Neural progenitor cell (in vitro differentiated cells): ENCODE data around the gene MS4A3. TPM values are rescaled to one million over a fixed set of nuclear protein-coding genes. Genes with fewer than 3 reads are reported as not detected.

Experiments
- DNase-seq: peaks from one replicate; pipeline ENCODE4 v3.0.0-alpha.2; 2016; ENCODE audit warnings: low spot score
- H2AFZ ChIP-seq: fragments of 200-600 bp; sonication (generic); replicated peaks from 2 replicates; pipeline ENCODE4 v1.6.1; 2016; ENCODE audit warnings: antibody characterized with exemption
- H3F3A ChIP-seq: fragments of 200-600 bp; sonication (generic); 2 replicates; pipeline ENCODE4 v1.6.1; 2016; ENCODE audit warnings: antibody characterized with exemption, low read depth
- H3K27ac ChIP-seq: fragments of 200-600 bp; sonication (generic); 2 replicates; pipeline ENCODE4 v1.5.1; 2016; ENCODE audit warnings: mild to moderate bottlenecking
- H3K27me3 ChIP-seq: fragments of 200-600 bp; sonication (generic); 2 replicates; pipeline ENCODE4 v1.6.1; 2016; ENCODE audit warnings: mild to moderate bottlenecking, moderate library complexity
- H3K36me3 ChIP-seq: fragments of 200-600 bp; sonication (generic); 2 replicates; pipeline ENCODE4 v1.5.1; 2016
- H3K4me1 ChIP-seq: fragments of 200-600 bp; sonication (generic); 2 replicates; pipeline ENCODE4 v1.6.1; 2016; ENCODE audit warnings: mixed run types
- H3K4me2 ChIP-seq: fragments of 200-600 bp; sonication (generic); 2 replicates; pipeline ENCODE4 v1.6.1; 2016
- H3K4me3 ChIP-seq: fragments of 200-600 bp; sonication (generic); 2 replicates; pipeline ENCODE4 v1.5.1; 2016
- H3K79me2 ChIP-seq: fragments of 200-600 bp; sonication (generic); 2 replicates; pipeline ENCODE4 v1.6.1; 2016; ENCODE audit warnings: low read depth
- H3K9ac ChIP-seq: fragments of 200-600 bp; sonication (generic); 2 replicates; pipeline ENCODE4 v1.6.1; 2016
- H3K9me3 ChIP-seq: fragments of 200-600 bp; sonication (generic); 2 replicates; pipeline ENCODE4 v1.5.1; 2016; ENCODE audit warnings: low read depth
- H4K20me1 ChIP-seq: fragments of 200-600 bp; sonication (generic); 2 replicates; pipeline ENCODE4 v1.6.1; 2016; ENCODE audit warnings: low read depth
- H3K27ac Mint-ChIP-seq: 3 replicates; pipeline ENCODE4 v1.8.0; 2021; ENCODE audit warnings: mixed read lengths
- H3K27me3 Mint-ChIP-seq: 2 replicates; pipeline ENCODE4 v1.8.0; 2022; ENCODE audit warnings: low read depth, mild to moderate bottlenecking, inconsistent platforms, moderate library complexity, mixed read lengths; ENCODE audit not compliant: insufficient read depth
- H3K36me3 Mint-ChIP-seq: 3 replicates; pipeline ENCODE4 v1.8.0; 2021; ENCODE audit warnings: mixed read lengths
- H3K4me1 Mint-ChIP-seq: 3 replicates; pipeline ENCODE4 v1.8.0; 2021; ENCODE audit warnings: mixed read lengths
- H3K4me3 Mint-ChIP-seq: 3 replicates; pipeline ENCODE4 v1.8.0; 2021; ENCODE audit warnings: mild to moderate bottlenecking, moderate library complexity, mixed read lengths
- H3K9me3 Mint-ChIP-seq: 3 replicates; pipeline ENCODE4 v1.8.0; 2020; ENCODE audit warnings: mixed read lengths
- EZH2 ChIP-seq: fragments of 200-600 bp; sonication (generic); IDR thresholded peaks from 2 replicates; pipeline ENCODE4 v1.6.1; 2017; ENCODE audit warnings: antibody characterized with exemption, mild to moderate bottlenecking, moderate library complexity
- EZH2phosphoT487 ChIP-seq: fragments of 200-600 bp; sonication (generic); IDR thresholded peaks from 2 replicates; pipeline ENCODE4 v1.6.1; 2017; ENCODE audit warnings: antibody characterized with exemption
- total RNA-seq: library from RNA; depleted of rRNA; stranded (reverse); fragments of >200 nt; gene quantifications from 2 replicates; pipeline ENCODE4 v1.2.3, GENCODE V29; 2015; ENCODE audit warnings: low replicate concordance
- TF ChIP-seq, protein P1 (sequence below): fragments of 200-600 bp; sonication (generic); IDR thresholded peaks from 2 replicates; pipeline ENCODE4 v1.5.1; 2017; ENCODE audit warnings: antibody characterized with exemption, mild to moderate bottlenecking

MS4A3 gene
- total RNA-seq, 1 donor from 2014 or later: not detected

DNA sequence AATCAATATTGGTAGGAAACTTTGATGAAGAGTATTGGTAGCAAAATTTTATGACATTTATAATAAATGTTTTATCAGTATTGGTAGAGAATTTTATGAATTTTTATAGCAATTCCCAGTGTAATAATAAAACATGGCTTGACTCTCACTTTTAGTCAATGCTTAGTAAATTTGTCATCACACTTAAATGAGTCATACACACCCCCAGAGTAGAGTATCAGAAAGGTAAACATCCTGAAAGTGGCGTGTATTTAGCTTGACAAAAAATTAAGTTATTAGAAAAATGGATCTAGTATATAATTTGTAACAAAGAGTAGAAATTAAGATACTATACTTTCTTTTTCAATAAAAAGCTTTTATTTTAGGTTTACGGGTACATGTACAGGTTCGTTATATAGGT is 2.6 kb downstream of the MS4A3 start:
- no peak for TF ChIP-seq EZH2phosphoT487
- TF ChIP-seq, protein P1, sequence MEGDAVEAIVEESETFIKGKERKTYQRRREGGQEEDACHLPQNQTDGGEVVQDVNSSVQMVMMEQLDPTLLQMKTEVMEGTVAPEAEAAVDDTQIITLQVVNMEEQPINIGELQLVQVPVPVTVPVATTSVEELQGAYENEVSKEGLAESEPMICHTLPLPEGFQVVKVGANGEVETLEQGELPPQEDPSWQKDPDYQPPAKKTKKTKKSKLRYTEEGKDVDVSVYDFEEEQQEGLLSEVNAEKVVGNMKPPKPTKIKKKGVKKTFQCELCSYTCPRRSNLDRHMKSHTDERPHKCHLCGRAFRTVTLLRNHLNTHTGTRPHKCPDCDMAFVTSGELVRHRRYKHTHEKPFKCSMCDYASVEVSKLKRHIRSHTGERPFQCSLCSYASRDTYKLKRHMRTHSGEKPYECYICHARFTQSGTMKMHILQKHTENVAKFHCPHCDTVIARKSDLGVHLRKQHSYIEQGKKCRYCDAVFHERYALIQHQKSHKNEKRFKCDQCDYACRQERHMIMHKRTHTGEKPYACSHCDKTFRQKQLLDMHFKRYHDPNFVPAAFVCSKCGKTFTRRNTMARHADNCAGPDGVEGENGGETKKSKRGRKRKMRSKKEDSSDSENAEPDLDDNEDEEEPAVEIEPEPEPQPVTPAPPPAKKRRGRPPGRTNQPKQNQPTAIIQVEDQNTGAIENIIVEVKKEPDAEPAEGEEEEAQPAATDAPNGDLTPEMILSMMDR: no peak
- TF ChIP-seq EZH2: no peak
- no peaks in the 10 kb centered on the region for H3K9me3 Mint-ChIP-seq
- no peaks in the 10 kb centered on the region for H3K27me3 ChIP-seq
- H3K4me3 Mint-ChIP-seq: no peak overlapping the region
- no peaks in the 10 kb centered on the region for H3K9me3 ChIP-seq
- H3K36me3 ChIP-seq: no peaks in the 10 kb centered on the region
- H2AFZ ChIP-seq: no peak overlapping the region
- no peak overlapping the region for H3K4me3 ChIP-seq
- no peak overlapping the region for H3K27ac Mint-ChIP-seq
- H3K27ac ChIP-seq: no peak overlapping the region
- no peak overlapping the region for H3K4me2 ChIP-seq
- H3K36me3 Mint-ChIP-seq: no peaks in the 10 kb centered on the region
- H3F3A ChIP-seq: no peaks in the 10 kb centered on the region
- no peaks in the 10 kb centered on the region for H3K27me3 Mint-ChIP-seq
- H3K79me2 ChIP-seq: no peaks in the 10 kb centered on the region
- no peak for DNase-seq
- H3K4me1 ChIP-seq: no peaks in the 10 kb centered on the region
- no peaks in the 10 kb centered on the region for H3K4me1 Mint-ChIP-seq
- H3K9ac ChIP-seq: no peak overlapping the region
- H4K20me1 ChIP-seq: no peaks in the 10 kb centered on the region

DNA sequence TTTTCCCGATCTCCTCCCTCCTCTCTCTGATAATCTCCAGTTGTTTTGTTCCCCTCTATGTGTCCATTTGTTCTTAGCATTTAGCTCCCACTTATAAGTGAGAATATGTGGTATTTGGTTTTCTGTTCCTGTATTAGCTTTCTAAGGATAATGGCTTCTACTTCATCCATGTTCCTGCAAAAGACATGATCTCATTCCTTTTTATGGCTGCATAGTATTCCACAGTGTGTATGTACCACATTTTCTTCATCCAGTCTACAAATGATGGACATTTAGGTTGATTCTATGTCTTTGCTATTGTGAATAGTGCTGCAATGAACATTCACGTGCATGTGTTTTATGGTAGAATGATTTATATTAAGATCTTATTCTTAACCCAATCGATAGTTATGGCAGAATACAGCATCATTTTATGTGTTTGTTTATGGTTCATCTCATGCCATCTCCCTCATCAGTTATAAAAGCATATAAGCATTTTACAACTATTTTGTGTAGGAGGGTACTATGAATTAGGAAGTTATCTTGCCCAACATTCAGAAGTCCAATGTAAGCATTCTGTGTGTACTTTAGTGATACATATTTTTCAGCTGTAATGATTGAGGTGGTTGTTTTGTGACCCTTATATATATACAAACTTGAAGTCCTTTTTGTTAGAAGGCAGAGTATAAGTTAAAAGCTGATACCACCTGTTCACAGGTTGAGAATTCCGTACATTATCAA is 3.2 kb downstream of the MS4A3 start:
- Mint-ChIP-seq H3K27ac (no peak overlapping the region), H3K27me3 (no peaks in the 10 kb centered on the region), H3K4me1 (no peaks in the 10 kb centered on the region), H3K9me3 (no peaks in the 10 kb centered on the region), H3K36me3 (no peaks in the 10 kb centered on the region), H3K4me3 (no peak overlapping the region)
- no peak for DNase-seq
- Histone ChIP-seq H2AFZ (no peak overlapping the region), H3K9ac (no peak overlapping the region), H3K27me3 (no peaks in the 10 kb centered on the region), H3K9me3 (no peaks in the 10 kb centered on the region), H3K79me2 (no peaks in the 10 kb centered on the region), H3K4me1 (no peaks in the 10 kb centered on the region), H3K4me2 (no peak overlapping the region), H3K27ac (no peak overlapping the region), H3K36me3 (no peaks in the 10 kb centered on the region), H3F3A (no peaks in the 10 kb centered on the region), H3K4me3 (no peak overlapping the region), H4K20me1 (no peaks in the 10 kb centered on the region)
- no peak for TF ChIP-seq EZH2
- TF ChIP-seq, protein P1: no peak
- TF ChIP-seq EZH2phosphoT487: no peak

DNA sequence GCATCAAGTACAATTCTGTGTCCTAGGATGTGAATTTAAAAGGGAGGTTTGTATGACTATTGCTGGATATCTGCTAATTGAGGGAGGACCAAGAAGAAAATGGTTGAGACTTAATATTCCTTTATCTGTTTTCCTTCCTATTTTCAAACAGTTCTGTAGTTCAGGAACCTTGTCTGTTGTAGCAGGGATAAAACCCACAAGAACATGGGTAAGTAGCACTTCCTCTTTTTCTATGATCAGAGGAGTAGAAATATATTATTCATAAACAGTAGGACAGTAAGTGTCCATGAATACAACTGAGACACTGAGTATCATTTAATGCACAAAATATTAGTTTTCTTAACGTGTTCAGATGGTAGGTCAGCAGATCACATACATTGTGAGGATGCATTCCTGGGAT is 7.6 kb downstream of the MS4A3 start:
- no peak overlapping the region for H3K27ac Mint-ChIP-seq
- Histone ChIP-seq H3K27ac (no peak overlapping the region), H3K36me3 (no peaks in the 10 kb centered on the region), H3F3A (no peaks in the 10 kb centered on the region), H3K4me3 (no peak overlapping the region), H3K4me1 (no peaks in the 10 kb centered on the region), H3K9ac (no peak overlapping the region), H3K4me2 (no peak overlapping the region), H3K79me2 (no peaks in the 10 kb centered on the region), H2AFZ (no peak overlapping the region), H3K9me3 (no peaks in the 10 kb centered on the region), H3K27me3 (no peaks in the 10 kb centered on the region), H4K20me1 (no peaks in the 10 kb centered on the region)
- H3K36me3 Mint-ChIP-seq: no peaks in the 10 kb centered on the region
- no peaks in the 10 kb centered on the region for H3K27me3 Mint-ChIP-seq
- no peaks in the 10 kb centered on the region for H3K4me1 Mint-ChIP-seq
- TF ChIP-seq, protein P1: no peak
- TF ChIP-seq EZH2: no peak
- no peak for TF ChIP-seq EZH2phosphoT487
- no peak overlapping the region for H3K4me3 Mint-ChIP-seq
- no peak for DNase-seq
- H3K9me3 Mint-ChIP-seq: no peaks in the 10 kb centered on the region
